ENCODE results near the gene CREBL2. TPM values are rescaled to one million over a fixed set of nuclear protein-coding genes. Genes with fewer than 3 reads are reported as not detected.
A peak's percentile ranks its signal among the peaks of the same experiment; 100 is the strongest.
"Not testable (repeated sequence)": the region's sequence is repeated elsewhere in the genome, so short reads cannot be mapped to it uniquely, and the experiment has no call there.

CREBL2 gene
- total RNA-seq, 1 experiment from 2014 or later = 18.3 TPM

- no peak overlapping the region for H3K27ac ChIP-seq (ENCODE audit: insufficient read length, low read depth, low read length)
- H3K56ac ChIP-seq (ENCODE audit: insufficient read length, low read depth, low read length) = no peak overlapping the region
- H4K20me1 ChIP-seq (ENCODE audit: control insufficient read depth, insufficient read depth, insufficient read length) = no peaks in the 10 kb centered on the region
- H3K4ac ChIP-seq (ENCODE audit: low read depth, low read length) = no peak overlapping the region
- no peak overlapping the region for H3T11ph ChIP-seq (ENCODE audit: low read length)
- Mint-ChIP-seq H3K27ac (peak overlapping the region in 1 of 3 experiments; percentile 19; a peak in 1 of 7 replicates), H3K36me3 (ENCODE audit: insufficient read depth in 1 of 3, low read depth in 3 of 3) (peaks cover 15 to 41% (median 30%) of the 10 kb centered on the region in 3 experiments), H3K9me3 (peaks cover 11 to 20% of the 10 kb centered on the region in 2 experiments; a peak in 4 of 5 replicates), H3K4me1 (peaks cover 15 to 19% of the 10 kb centered on the region in 2 experiments), H3K4me3 (no peak overlapping the region), H3K27me3 (ENCODE audit: low read depth) (no peaks in the 10 kb centered on the region)
- H2BK12ac ChIP-seq (ENCODE audit: insufficient read length, low read depth, low read length) = no peak overlapping the region
- no peak overlapping the region for H2BK15ac ChIP-seq (ENCODE audit: low read depth, low read length)
- H3K18ac ChIP-seq (ENCODE audit: insufficient read length, low read depth, low read length) = no peak overlapping the region
- no peak overlapping the region for H4K91ac ChIP-seq (ENCODE audit: insufficient read length, low read depth, low read length)
- no peaks in the 10 kb centered on the region for H3K79me1 ChIP-seq (ENCODE audit: insufficient read depth, low read depth, low read length, poor library complexity, severe bottlenecking)
- H3K4me2 ChIP-seq (ENCODE audit: insufficient read depth, insufficient read length, low read length) = no peak overlapping the region
- H2AK5ac ChIP-seq (ENCODE audit: insufficient read length, low read length) = no peak overlapping the region
- DNase-seq = no peak
- H3K79me2 ChIP-seq (ENCODE audit: insufficient read depth, low read length) = no peaks in the 10 kb centered on the region
- no peak overlapping the region for H3K14ac ChIP-seq (ENCODE audit: insufficient read depth, low read length)
- no peak overlapping the region for H3K23ac ChIP-seq (ENCODE audit: insufficient read length, low read depth, low read length)
- no peak overlapping the region for H4K5ac ChIP-seq (ENCODE audit: insufficient read length, low read depth, low read length)
- no peaks in the 10 kb centered on the region for H3K27me3 ChIP-seq (ENCODE audit: insufficient read depth, low read length)
- no peak overlapping the region for H2BK5ac ChIP-seq (ENCODE audit: insufficient read length, low read length)
- H3K4me1 ChIP-seq (ENCODE audit: insufficient read depth, low read length) = no peaks in the 10 kb centered on the region
- no peak overlapping the region for H4K8ac ChIP-seq (replicated peaks; ENCODE audit: insufficient read length, low read depth, low read length)
- H2BK120ac ChIP-seq (ENCODE audit: low read depth, low read length, poor library complexity, severe bottlenecking) = no peak overlapping the region
- H2AFZ ChIP-seq (ENCODE audit: low read length) = no peak overlapping the region
- peaks cover 6% of the 10 kb centered on the region for H3K23me2 ChIP-seq (ENCODE audit: insufficient read length, low read depth, low read length, poor library complexity, severe bottlenecking)
- no peak overlapping the region for H3K9ac ChIP-seq (ENCODE audit: extremely low read depth, insufficient read length, low read length)
- H3K9me3 ChIP-seq (ENCODE audit: control insufficient read depth, low read depth, low read length) = no peaks in the 10 kb centered on the region
- no peak overlapping the region for H2BK20ac ChIP-seq (ENCODE audit: low read depth, low read length, poor library complexity, severe bottlenecking)
- no peak for TF ChIP-seq CTCF (conservative IDR thresholded peaks at IDR 0.05)
- no CpG with 5 or more reads among the region's 4 CpGs for WGBS (ENCODE audit: extremely low coverage, insufficient read length, low lambda C conversion rate)
Measured at GRCh38 chr12:12616512-12617310, 5.0 kb downstream of the CREBL2 start.

- no CpG with 5 or more reads among the region's 23 CpGs for WGBS (ENCODE audit: extremely low coverage, insufficient read length, low lambda C conversion rate)
- not testable (repeated sequence) for H3K4me2 ChIP-seq (ENCODE audit: insufficient read depth, insufficient read length, low read length); H2BK15ac ChIP-seq (ENCODE audit: low read depth, low read length); H3T11ph ChIP-seq (ENCODE audit: low read length); H4K20me1 ChIP-seq (ENCODE audit: control insufficient read depth, insufficient read depth, insufficient read length); H3K18ac ChIP-seq (ENCODE audit: insufficient read length, low read depth, low read length); H3K79me2 ChIP-seq (ENCODE audit: insufficient read depth, low read length); H3K56ac ChIP-seq (ENCODE audit: insufficient read length, low read depth, low read length); H2BK5ac ChIP-seq (ENCODE audit: insufficient read length, low read length); H4K5ac ChIP-seq (ENCODE audit: insufficient read length, low read depth, low read length); H2AK5ac ChIP-seq (ENCODE audit: insufficient read length, low read length); H3K4ac ChIP-seq (ENCODE audit: low read depth, low read length); H3K23me2 ChIP-seq (ENCODE audit: insufficient read length, low read depth, low read length, poor library complexity, severe bottlenecking); H3K27ac Mint-ChIP-seq; DNase-seq; H2BK20ac ChIP-seq (ENCODE audit: low read depth, low read length, poor library complexity, severe bottlenecking); H3K9ac ChIP-seq (ENCODE audit: extremely low read depth, insufficient read length, low read length); H3K27ac ChIP-seq (ENCODE audit: insufficient read length, low read depth, low read length); H3K14ac ChIP-seq (ENCODE audit: insufficient read depth, low read length); H3K4me1 ChIP-seq (ENCODE audit: insufficient read depth, low read length); H3K9me3 ChIP-seq (ENCODE audit: control insufficient read depth, low read depth, low read length); H3K27me3 Mint-ChIP-seq (ENCODE audit: low read depth); H3K4me3 Mint-ChIP-seq; H3K23ac ChIP-seq (ENCODE audit: insufficient read length, low read depth, low read length); H2BK120ac ChIP-seq (ENCODE audit: low read depth, low read length, poor library complexity, severe bottlenecking); H2BK12ac ChIP-seq (ENCODE audit: insufficient read length, low read depth, low read length); H3K79me1 ChIP-seq (ENCODE audit: insufficient read depth, low read depth, low read length, poor library complexity, severe bottlenecking); H3K27me3 ChIP-seq (ENCODE audit: insufficient read depth, low read length); H2AFZ ChIP-seq (ENCODE audit: low read length); H4K91ac ChIP-seq (ENCODE audit: insufficient read length, low read depth, low read length); H4K8ac ChIP-seq (replicated peaks; ENCODE audit: insufficient read length, low read depth, low read length)
- peaks cover 10 to 16% of the 10 kb centered on the region in 2 experiments for H3K4me1 Mint-ChIP-seq
- peaks cover 11 to 20% of the 10 kb centered on the region in 2 experiments; a peak in 3 of 5 replicates for H3K9me3 Mint-ChIP-seq
- H3K36me3 Mint-ChIP-seq (ENCODE audit: insufficient read depth in 1 of 3, low read depth in 3 of 3) = peaks cover 15 to 41% (median 30%) of the 10 kb centered on the region in 3 experiments
Measured at GRCh38 chr12:12618064-12618463, 6.4 kb downstream of the CREBL2 start.
